Measurements from ENCODE around the gene PTBP2. TPM values are rescaled to one million over a fixed set of nuclear protein-coding genes. Genes with fewer than 3 reads are reported as not detected.

PTBP2 gene
- total and polyA plus RNA-seq, 9 donors = 14.7 to 43.1 (median 28.0) TPM

DNA sequence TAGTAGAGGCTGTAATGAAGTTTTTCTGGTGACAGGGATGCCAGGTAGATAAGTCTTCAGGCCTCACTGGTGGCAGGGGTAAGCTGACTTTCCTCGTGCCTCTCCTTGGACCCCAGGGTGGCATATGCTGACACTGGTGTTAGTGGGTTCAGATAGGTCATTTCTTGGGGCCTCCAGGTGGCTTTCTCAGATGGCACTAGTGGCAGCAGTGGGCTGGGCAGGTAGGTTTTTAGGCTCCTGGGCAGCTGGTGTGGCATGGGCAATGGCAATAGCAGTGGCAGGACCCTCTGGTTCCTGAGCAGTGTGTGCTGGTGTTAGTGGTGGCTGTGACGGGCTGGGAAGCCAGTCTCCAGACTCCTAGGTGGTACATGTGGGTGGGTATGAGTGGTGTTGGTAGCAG is 140.3 kb downstream of the PTBP2 start:
- no peaks in the 10 kb centered on the region for H3K9me3 ChIP-seq
- TF ChIP-seq, protein P1, sequence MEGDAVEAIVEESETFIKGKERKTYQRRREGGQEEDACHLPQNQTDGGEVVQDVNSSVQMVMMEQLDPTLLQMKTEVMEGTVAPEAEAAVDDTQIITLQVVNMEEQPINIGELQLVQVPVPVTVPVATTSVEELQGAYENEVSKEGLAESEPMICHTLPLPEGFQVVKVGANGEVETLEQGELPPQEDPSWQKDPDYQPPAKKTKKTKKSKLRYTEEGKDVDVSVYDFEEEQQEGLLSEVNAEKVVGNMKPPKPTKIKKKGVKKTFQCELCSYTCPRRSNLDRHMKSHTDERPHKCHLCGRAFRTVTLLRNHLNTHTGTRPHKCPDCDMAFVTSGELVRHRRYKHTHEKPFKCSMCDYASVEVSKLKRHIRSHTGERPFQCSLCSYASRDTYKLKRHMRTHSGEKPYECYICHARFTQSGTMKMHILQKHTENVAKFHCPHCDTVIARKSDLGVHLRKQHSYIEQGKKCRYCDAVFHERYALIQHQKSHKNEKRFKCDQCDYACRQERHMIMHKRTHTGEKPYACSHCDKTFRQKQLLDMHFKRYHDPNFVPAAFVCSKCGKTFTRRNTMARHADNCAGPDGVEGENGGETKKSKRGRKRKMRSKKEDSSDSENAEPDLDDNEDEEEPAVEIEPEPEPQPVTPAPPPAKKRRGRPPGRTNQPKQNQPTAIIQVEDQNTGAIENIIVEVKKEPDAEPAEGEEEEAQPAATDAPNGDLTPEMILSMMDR (IDR thresholded peaks at IDR 0.05) = no peak
- TF ChIP-seq EP300 (IDR thresholded peaks at IDR 0.05) (no peak), POLR2A (IDR thresholded peaks at IDR 0.05) (no peak)
- H3K36me3 ChIP-seq = no peaks in the 10 kb centered on the region
- DNase-seq = no peak
- no peaks in the 10 kb centered on the region for H3K4me1 ChIP-seq (ENCODE audit: insufficient read depth)
- no peaks in the 10 kb centered on the region for H3K27me3 ChIP-seq
- WGBS, 3 donors = 90 to 94% (median 91%) methylated on average over 2 of the region's 2 CpGs
- no peak overlapping the region for H3K4me3 ChIP-seq
- intact Hi-C loops (cut with DNase I) = no loop called here
- no peak overlapping the region for H3K27ac ChIP-seq

- Histone ChIP-seq H3K36me3 (no peaks in the 10 kb centered on the region), H3K27ac (no peak overlapping the region), H3K4me3 (no peak overlapping the region), H3K9me3 (no peaks in the 10 kb centered on the region), H3K4me1 (ENCODE audit: insufficient read depth) (no peaks in the 10 kb centered on the region), H3K27me3 (no peaks in the 10 kb centered on the region)
- 84 to 89% (median 86%) methylated on average over 5 of the region's 5 CpGs for WGBS, 3 donors
- DNase-seq = no peak
- no peak for TF ChIP-seq POLR2A (IDR thresholded peaks at IDR 0.05)
- TF ChIP-seq, protein P1 (IDR thresholded peaks at IDR 0.05) = no peak
- TF ChIP-seq EP300 (IDR thresholded peaks at IDR 0.05) = no peak
- intact Hi-C loops (cut with DNase I) = no loop called here
Measured at GRCh38 chr1:96863449-96863848, 141.9 kb downstream of the PTBP2 start.
